PFSK-1 (cell line): ENCODE measurements around the gene NFKBIE.

Source experiments
- FOXP2 ChIP-seq: optimal IDR thresholded peaks from 2 replicates; pipeline ENCODE3; 2011; ENCODE audit warnings: borderline replicate concordance, control low read depth, inconsistent platforms; ENCODE audit not compliant: insufficient read depth; ENCODE audit errors: extremely low read length, extremely low read depth
- REST ChIP-seq, 2 experiments: IDR thresholded peaks; 2 replicates each; pipeline versions ENCODE4 v1.6.1 to v1.8.0; 2011 to 2012; ENCODE audit warnings: low read depth in 2 of 2, low read length in 2 of 2, control low read depth in 1 of 2, inconsistent platforms in 1 of 2, mild to moderate bottlenecking in 1 of 2, moderate library complexity in 1 of 2; ENCODE audit not compliant: insufficient read depth in 1 of 2
- SIN3A ChIP-seq: IDR thresholded peaks from 2 replicates; pipeline ENCODE4 v1.6.1; 2012; ENCODE audit warnings: mild to moderate bottlenecking, low read length, moderate library complexity, borderline replicate concordance; ENCODE audit not compliant: insufficient read depth

- TF ChIP-seq FOXP2 (no peak), REST (IDR thresholded peaks at IDR 0.05; ENCODE audit: insufficient read depth in 1 of 2, low read depth in 2 of 2, low read length in 2 of 2) (no peak), SIN3A (no peak)
These were observed 3.8 kb downstream of the NFKBIE start for GRCh38 chr6:44261581-44261980.
